ENCODE data around the gene AFF2.

AFF2 gene

GRCh38 chrX:148500423-148501385, at the start of gene AFF2:
Gene AFF2, plus strand, starts transcription at chrX:148500617. Its CDS starts 481 bp downstream, at chrX:148501098.
- DNase-seq (ENCODE audit: low read depth): peak; percentile 7

GRCh38 chrX:148457279-148457678, 43.1 kb upstream of the AFF2 start:
- no peak for DNase-seq (ENCODE audit: low read depth)

- DNase-seq (ENCODE audit: low read depth): no peak
Measured at GRCh38 chrX:148459343-148459742, 41.1 kb upstream of the AFF2 start.

GRCh38 chrX:148466292-148466691, 34.1 kb upstream of the AFF2 start:
- no peak for DNase-seq (ENCODE audit: low read depth)

GRCh38 chrX:148470324-148470723, 30.1 kb upstream of the AFF2 start:
- no peak for DNase-seq (ENCODE audit: low read depth)

GRCh38 chrX:148474030-148474429, 26.4 kb upstream of the AFF2 start:
- DNase-seq (ENCODE audit: low read depth): no peak

GRCh38 chrX:148492057-148492456, 8.4 kb upstream of the AFF2 start:
- no peak for DNase-seq (ENCODE audit: low read depth)

GRCh38 chrX:148495176-148495575, 5.2 kb upstream of the AFF2 start:
- no peak for DNase-seq (ENCODE audit: low read depth)

- DNase-seq (ENCODE audit: low read depth): no peak
Measured at GRCh38 chrX:148498067-148498466, 2.4 kb upstream of the AFF2 start.

GRCh38 chrX:148499638-148500422, 587 bp upstream of the AFF2 start:
- no peak for DNase-seq (ENCODE audit: low read depth)

- DNase-seq (ENCODE audit: low read depth): no peak
Measured at GRCh38 chrX:148501386-148502066, 1.1 kb downstream of the AFF2 start.

- DNase-seq (ENCODE audit: low read depth): no peak
Measured at GRCh38 chrX:148504506-148504905, 4.1 kb downstream of the AFF2 start.

- DNase-seq (ENCODE audit: low read depth): no peak
Measured at GRCh38 chrX:148507418-148507817, 7.0 kb downstream of the AFF2 start.

- no peak for DNase-seq (ENCODE audit: low read depth)
Measured at GRCh38 chrX:148512453-148512852, 12.0 kb downstream of the AFF2 start.

- no peak for DNase-seq (ENCODE audit: low read depth)
Measured at GRCh38 chrX:148513661-148514060, 13.2 kb downstream of the AFF2 start.

- DNase-seq (ENCODE audit: low read depth): no peak
Measured at GRCh38 chrX:148517176-148517575, 16.8 kb downstream of the AFF2 start.

GRCh38 chrX:148522006-148522405, 21.6 kb downstream of the AFF2 start:
- DNase-seq (ENCODE audit: low read depth): no peak

- DNase-seq (ENCODE audit: low read depth): no peak
Measured at GRCh38 chrX:148523303-148524080, 23.1 kb downstream of the AFF2 start.

- DNase-seq (ENCODE audit: low read depth): no peak
Measured at GRCh38 chrX:148530464-148531077, 30.2 kb downstream of the AFF2 start.

GRCh38 chrX:148534291-148534690, 33.9 kb downstream of the AFF2 start:
- DNase-seq (ENCODE audit: low read depth): no peak

- no peak for DNase-seq (ENCODE audit: low read depth)
Measured at GRCh38 chrX:148535639-148536038, 35.2 kb downstream of the AFF2 start.
